ENCODE measurements around the gene TSPAN9. TPM values are rescaled to one million over a fixed set of nuclear protein-coding genes. Genes with fewer than 3 reads are reported as not detected.

The TSPAN9 gene
- total RNA-seq, 1 donor from 2014 or later = 43.7 TPM

GRCh38 chr12:3218228-3219171 lies 141.3 kb downstream of the TSPAN9 start:
- peak; percentile 77 for ATAC-seq
- DNase-seq (ENCODE audit: low spot score) = peak; percentile 61

GRCh38 chr12:3219233-3219632 lies 142.1 kb downstream of the TSPAN9 start:
- DNase-seq (ENCODE audit: low spot score) = no peak
- no peak for ATAC-seq

GRCh38 chr12:3220382-3221321 lies 143.5 kb downstream of the TSPAN9 start:
- no peak for DNase-seq (ENCODE audit: low spot score)
- peak; percentile 28 for ATAC-seq

GRCh38 chr12:3222306-3222705 lies 145.1 kb downstream of the TSPAN9 start:
- DNase-seq (ENCODE audit: low spot score) (no peak), ATAC-seq (no peak)

- no peak for DNase-seq (ENCODE audit: low spot score)
Observed at GRCh38 chr12:3222979-3223378, 145.8 kb downstream of the TSPAN9 start.

GRCh38 chr12:3223601-3224529 lies 146.7 kb downstream of the TSPAN9 start:
- DNase-seq (ENCODE audit: low spot score) = no peak
- ATAC-seq = no peak

More at GRCh38 chr12:3222979-3223378, 145.8 kb downstream of the TSPAN9 start:
- ATAC-seq = no peak

GRCh38 chr12:3224530-3224903 lies 147.3 kb downstream of the TSPAN9 start:
- DNase-seq (ENCODE audit: low spot score) (no peak), ATAC-seq (no peak)

- ATAC-seq (no peak), DNase-seq (ENCODE audit: low spot score) (no peak)
Observed at GRCh38 chr12:3225154-3225795, 148.1 kb downstream of the TSPAN9 start.

- ATAC-seq = no peak
- DNase-seq (ENCODE audit: low spot score) = no peak
Observed at GRCh38 chr12:3225796-3226180, 148.6 kb downstream of the TSPAN9 start.

- ATAC-seq = no peak
- no peak for DNase-seq (ENCODE audit: low spot score)
Observed at GRCh38 chr12:3226264-3226663, 149.1 kb downstream of the TSPAN9 start.

GRCh38 chr12:3227076-3227975 lies 150.1 kb downstream of the TSPAN9 start:
- peak; percentile 71 for DNase-seq (ENCODE audit: low spot score)
- ATAC-seq = peak; percentile 87

- no peak for ATAC-seq
Observed at GRCh38 chr12:3228552-3228951, 151.4 kb downstream of the TSPAN9 start.

GRCh38 chr12:3229577-3229976 lies 152.4 kb downstream of the TSPAN9 start:
- ATAC-seq = no peak
- DNase-seq (ENCODE audit: low spot score) = no peak

More at GRCh38 chr12:3228552-3228951, 151.4 kb downstream of the TSPAN9 start:
- DNase-seq (ENCODE audit: low spot score) = no peak

GRCh38 chr12:3230758-3231375 lies 153.7 kb downstream of the TSPAN9 start:
- DNase-seq (ENCODE audit: low spot score) (no peak), ATAC-seq (no peak)

- ATAC-seq (no peak), DNase-seq (ENCODE audit: low spot score) (no peak)
Observed at GRCh38 chr12:3231399-3231876, 154.3 kb downstream of the TSPAN9 start.

- ATAC-seq = no peak
- DNase-seq (ENCODE audit: low spot score) = no peak
Observed at GRCh38 chr12:3233797-3234196, 156.6 kb downstream of the TSPAN9 start.

- DNase-seq (ENCODE audit: low spot score) = no peak
- peak; percentile 19 for ATAC-seq
Observed at GRCh38 chr12:3236345-3237187, 159.4 kb downstream of the TSPAN9 start.
